ENCODE results near the gene RPL37A. TPM values are rescaled to one million over a fixed set of nuclear protein-coding genes. Genes with fewer than 3 reads are reported as not detected.

The RPL37A gene
- total and polyA plus RNA-seq, 4 donors = 494 to 1,757 (median 1,250) TPM

DNA sequence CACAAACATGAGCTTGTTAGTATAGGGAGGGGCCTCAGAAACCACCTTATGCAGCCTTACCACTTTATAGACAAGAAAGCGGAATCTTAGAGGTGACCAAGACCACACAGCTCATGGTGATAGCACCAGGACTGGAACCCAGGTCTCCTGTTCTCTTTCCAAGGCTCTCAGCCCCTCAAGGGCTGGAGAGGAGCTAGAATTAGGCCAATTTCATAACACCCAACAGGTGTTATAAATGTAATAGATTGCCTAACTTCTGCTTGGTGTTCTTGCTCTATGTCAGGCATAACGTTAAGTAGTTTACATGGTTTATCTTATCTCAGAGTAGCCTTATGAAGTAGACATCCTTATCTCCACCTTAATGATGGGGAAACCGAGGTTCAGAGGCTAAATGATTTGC lies 42.9 kb downstream of the RPL37A start (continued):
- TF ChIP-seq, protein P1, sequence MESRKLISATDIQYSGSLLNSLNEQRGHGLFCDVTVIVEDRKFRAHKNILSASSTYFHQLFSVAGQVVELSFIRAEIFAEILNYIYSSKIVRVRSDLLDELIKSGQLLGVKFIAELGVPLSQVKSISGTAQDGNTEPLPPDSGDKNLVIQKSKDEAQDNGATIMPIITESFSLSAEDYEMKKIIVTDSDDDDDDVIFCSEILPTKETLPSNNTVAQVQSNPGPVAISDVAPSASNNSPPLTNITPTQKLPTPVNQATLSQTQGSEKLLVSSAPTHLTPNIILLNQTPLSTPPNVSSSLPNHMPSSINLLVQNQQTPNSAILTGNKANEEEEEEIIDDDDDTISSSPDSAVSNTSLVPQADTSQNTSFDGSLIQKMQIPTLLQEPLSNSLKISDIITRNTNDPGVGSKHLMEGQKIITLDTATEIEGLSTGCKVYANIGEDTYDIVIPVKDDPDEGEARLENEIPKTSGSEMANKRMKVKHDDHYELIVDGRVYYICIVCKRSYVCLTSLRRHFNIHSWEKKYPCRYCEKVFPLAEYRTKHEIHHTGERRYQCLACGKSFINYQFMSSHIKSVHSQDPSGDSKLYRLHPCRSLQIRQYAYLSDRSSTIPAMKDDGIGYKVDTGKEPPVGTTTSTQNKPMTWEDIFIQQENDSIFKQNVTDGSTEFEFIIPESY (IDR thresholded peaks at IDR 0.05) = no peak
- TF ChIP-seq SP1 (IDR thresholded peaks at IDR 0.05) (no peak), EGR1 (IDR thresholded peaks at IDR 0.05; ENCODE audit: low read depth in 2 of 2) (no peak)

DNA sequence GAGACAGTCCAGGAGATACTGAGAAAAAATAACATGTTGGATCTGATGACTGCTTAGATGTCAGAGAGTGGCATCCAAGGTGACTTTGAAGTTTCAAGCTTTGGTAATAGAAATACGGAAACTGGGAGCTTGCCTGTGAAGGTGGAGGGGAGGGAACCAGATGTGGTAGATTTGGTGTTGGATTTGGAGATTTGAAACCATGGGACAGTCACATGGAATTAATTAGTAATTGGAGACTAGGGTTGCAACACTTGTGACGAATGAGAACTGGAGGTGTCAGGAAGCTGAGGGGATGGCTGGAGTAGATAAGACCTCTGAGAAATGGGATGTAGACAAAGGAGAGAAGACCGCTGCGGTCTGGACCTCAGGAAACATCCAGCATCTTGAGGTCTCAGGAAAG lies 46.7 kb downstream of the RPL37A start:
- no peak overlapping the region for H3K4me3 ChIP-seq (ENCODE audit: low read depth in 1 of 3, low read length in 3 of 3)
- WGBS = 78% methylated on average over 4 of the region's 4 CpGs
- no peaks in the 10 kb centered on the region for H3K27me3 ChIP-seq (ENCODE audit: control insufficient read depth in 4 of 4, insufficient read depth in 4 of 4, low read length in 3 of 4)
- no peaks in the 10 kb centered on the region for H3K9me3 ChIP-seq (ENCODE audit: control insufficient read depth in 4 of 4, low read length in 3 of 4)
- no peak overlapping the region for H3K9ac ChIP-seq (ENCODE audit: low read depth in 1 of 2, low read length in 2 of 2)
- peaks cover 0 to under 1% (median 0%) of the 10 kb centered on the region in 4 donors for H3K4me1 ChIP-seq (ENCODE audit: control insufficient read depth in 4 of 4, insufficient read depth in 4 of 4, low read length in 3 of 4)
- no peak overlapping the region for H3K27ac ChIP-seq (ENCODE audit: low read depth in 1 of 2, low read length in 2 of 2)
- H3K36me3 ChIP-seq (ENCODE audit: control insufficient read depth in 4 of 4, insufficient read depth in 3 of 4, low read depth in 1 of 4, low read length in 3 of 4) = no peaks in the 10 kb centered on the region
- TF ChIP-seq NR2F2 (IDR thresholded peaks at IDR 0.05) (no peak), FOXA1 (IDR thresholded peaks at IDR 0.05) (no peak), GABPA (IDR thresholded peaks at IDR 0.05 in 1 of 2, conservative IDR thresholded peaks at IDR 0.05 in 1 of 2) (no peak), ATF3 (IDR thresholded peaks at IDR 0.05) (no peak), YY1 (IDR thresholded peaks at IDR 0.05) (no peak), HNF4A (conservative IDR thresholded peaks at IDR 0.05) (no peak), MAX (IDR thresholded peaks at IDR 0.05) (no peak), JUND (IDR thresholded peaks at IDR 0.05) (no peak), FOXA2 (IDR thresholded peaks at IDR 0.05) (no peak), RAD21 (IDR thresholded peaks at IDR 0.05) (no peak), EGR1 (IDR thresholded peaks at IDR 0.05; ENCODE audit: low read depth in 2 of 2) (no peak), RXRA (IDR thresholded peaks at IDR 0.05) (no peak), TAF1 (conservative IDR thresholded peaks at IDR 0.05) (no peak), HNF4G (IDR thresholded peaks at IDR 0.05) (no peak), SP1 (IDR thresholded peaks at IDR 0.05) (no peak)
- TF ChIP-seq, protein P2, sequence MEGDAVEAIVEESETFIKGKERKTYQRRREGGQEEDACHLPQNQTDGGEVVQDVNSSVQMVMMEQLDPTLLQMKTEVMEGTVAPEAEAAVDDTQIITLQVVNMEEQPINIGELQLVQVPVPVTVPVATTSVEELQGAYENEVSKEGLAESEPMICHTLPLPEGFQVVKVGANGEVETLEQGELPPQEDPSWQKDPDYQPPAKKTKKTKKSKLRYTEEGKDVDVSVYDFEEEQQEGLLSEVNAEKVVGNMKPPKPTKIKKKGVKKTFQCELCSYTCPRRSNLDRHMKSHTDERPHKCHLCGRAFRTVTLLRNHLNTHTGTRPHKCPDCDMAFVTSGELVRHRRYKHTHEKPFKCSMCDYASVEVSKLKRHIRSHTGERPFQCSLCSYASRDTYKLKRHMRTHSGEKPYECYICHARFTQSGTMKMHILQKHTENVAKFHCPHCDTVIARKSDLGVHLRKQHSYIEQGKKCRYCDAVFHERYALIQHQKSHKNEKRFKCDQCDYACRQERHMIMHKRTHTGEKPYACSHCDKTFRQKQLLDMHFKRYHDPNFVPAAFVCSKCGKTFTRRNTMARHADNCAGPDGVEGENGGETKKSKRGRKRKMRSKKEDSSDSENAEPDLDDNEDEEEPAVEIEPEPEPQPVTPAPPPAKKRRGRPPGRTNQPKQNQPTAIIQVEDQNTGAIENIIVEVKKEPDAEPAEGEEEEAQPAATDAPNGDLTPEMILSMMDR (IDR thresholded peaks at IDR 0.05; ENCODE audit: low read depth, low read length, missing input control) = no peak
- TF ChIP-seq, protein P1 (IDR thresholded peaks at IDR 0.05) = no peak
- TF ChIP-seq, protein P3, sequence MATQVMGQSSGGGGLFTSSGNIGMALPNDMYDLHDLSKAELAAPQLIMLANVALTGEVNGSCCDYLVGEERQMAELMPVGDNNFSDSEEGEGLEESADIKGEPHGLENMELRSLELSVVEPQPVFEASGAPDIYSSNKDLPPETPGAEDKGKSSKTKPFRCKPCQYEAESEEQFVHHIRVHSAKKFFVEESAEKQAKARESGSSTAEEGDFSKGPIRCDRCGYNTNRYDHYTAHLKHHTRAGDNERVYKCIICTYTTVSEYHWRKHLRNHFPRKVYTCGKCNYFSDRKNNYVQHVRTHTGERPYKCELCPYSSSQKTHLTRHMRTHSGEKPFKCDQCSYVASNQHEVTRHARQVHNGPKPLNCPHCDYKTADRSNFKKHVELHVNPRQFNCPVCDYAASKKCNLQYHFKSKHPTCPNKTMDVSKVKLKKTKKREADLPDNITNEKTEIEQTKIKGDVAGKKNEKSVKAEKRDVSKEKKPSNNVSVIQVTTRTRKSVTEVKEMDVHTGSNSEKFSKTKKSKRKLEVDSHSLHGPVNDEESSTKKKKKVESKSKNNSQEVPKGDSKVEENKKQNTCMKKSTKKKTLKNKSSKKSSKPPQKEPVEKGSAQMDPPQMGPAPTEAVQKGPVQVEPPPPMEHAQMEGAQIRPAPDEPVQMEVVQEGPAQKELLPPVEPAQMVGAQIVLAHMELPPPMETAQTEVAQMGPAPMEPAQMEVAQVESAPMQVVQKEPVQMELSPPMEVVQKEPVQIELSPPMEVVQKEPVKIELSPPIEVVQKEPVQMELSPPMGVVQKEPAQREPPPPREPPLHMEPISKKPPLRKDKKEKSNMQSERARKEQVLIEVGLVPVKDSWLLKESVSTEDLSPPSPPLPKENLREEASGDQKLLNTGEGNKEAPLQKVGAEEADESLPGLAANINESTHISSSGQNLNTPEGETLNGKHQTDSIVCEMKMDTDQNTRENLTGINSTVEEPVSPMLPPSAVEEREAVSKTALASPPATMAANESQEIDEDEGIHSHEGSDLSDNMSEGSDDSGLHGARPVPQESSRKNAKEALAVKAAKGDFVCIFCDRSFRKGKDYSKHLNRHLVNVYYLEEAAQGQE (IDR thresholded peaks at IDR 0.05) = no peak
- DNase-seq (ENCODE audit: low spot score) = no peak

All from liver (tissue), 9 donors.